Activated T-cell treated with anti-CD3 and anti-CD28 coated beads, Interleukin-2, amount 50 U/mL, for 48 hours (primary cell): ENCODE data around the gene PBRM1.

Experiments
- DNase-seq, 2 experiments: peaks; one replicate each; pipeline ENCODE4 v3.0.0-alpha.2; 2020

PBRM1 gene

GRCh38 chr3:52521881-52522650 lies 163.6 kb downstream of the PBRM1 start:
- no peak for DNase-seq

- no peak for DNase-seq
Observed at GRCh38 chr3:52521488-52521824, 164.3 kb downstream of the PBRM1 start.

GRCh38 chr3:52520716-52521487 lies 164.8 kb downstream of the PBRM1 start:
- no peak for DNase-seq

GRCh38 chr3:52520141-52520667 lies 165.5 kb downstream of the PBRM1 start:
- no peak for DNase-seq

GRCh38 chr3:52519445-52520140 lies 166.1 kb downstream of the PBRM1 start:
- no peak for DNase-seq

- no peak for DNase-seq
Observed at GRCh38 chr3:52518723-52519444, 166.8 kb downstream of the PBRM1 start.

GRCh38 chr3:52517796-52518722 lies 167.7 kb downstream of the PBRM1 start:
- DNase-seq: no peak

- DNase-seq: no peak
Observed at GRCh38 chr3:52516509-52517195, 169.1 kb downstream of the PBRM1 start.

- no peak for DNase-seq
Observed at GRCh38 chr3:52515192-52515591, 170.5 kb downstream of the PBRM1 start.

GRCh38 chr3:52514576-52514975 lies 171.1 kb downstream of the PBRM1 start:
- no peak for DNase-seq

- DNase-seq: no peak
Observed at GRCh38 chr3:52513281-52513680, 172.4 kb downstream of the PBRM1 start.

GRCh38 chr3:52512727-52513126 lies 173.0 kb downstream of the PBRM1 start:
- DNase-seq: no peak

GRCh38 chr3:52512105-52512504 lies 173.6 kb downstream of the PBRM1 start:
- no peak for DNase-seq

- no peak for DNase-seq
Observed at GRCh38 chr3:52511509-52511908, 174.2 kb downstream of the PBRM1 start.

- DNase-seq: no peak
Observed at GRCh38 chr3:52509753-52510328, 175.9 kb downstream of the PBRM1 start.

- no peak for DNase-seq
Observed at GRCh38 chr3:52507359-52507758, 178.4 kb downstream of the PBRM1 start.

- DNase-seq: no peak
Observed at GRCh38 chr3:52506266-52506966, 179.3 kb downstream of the PBRM1 start.

GRCh38 chr3:52504977-52505376 lies 180.7 kb downstream of the PBRM1 start:
- DNase-seq: no peak

- no peak for DNase-seq
Observed at GRCh38 chr3:52503788-52504424, 181.8 kb downstream of the PBRM1 start.
